Gastroesophageal sphincter (tissue), 4 donors: Measurements from ENCODE around the gene CCNYL1. TPM values are rescaled to one million over a fixed set of nuclear protein-coding genes. Genes with fewer than 3 reads are reported as not detected.
A peak's percentile ranks its signal among the peaks of the same experiment; 100 is the strongest.

Experiments used
- ATAC-seq: fragments of 150-250 bp; one replicate; pipeline ENCODE4 v1.9.1; 2016; ENCODE audit warnings: mild to moderate bottlenecking, moderate library complexity
- H3K27ac ChIP-seq, 4 donors: fragments of 200-600 bp; sonication (generic) in 3 of 4; 1 replicate in 3 of 4; 2 replicates in 1 of 4; pipeline ENCODE4 v1.5.1; 2016 to 2019
- H3K27me3 ChIP-seq: fragments of 200-600 bp; sonication (generic); one replicate; pipeline ENCODE4 v1.5.1; 2019
- H3K36me3 ChIP-seq, 2 donors: fragments of 200-600 bp; sonication (generic); one replicate each; pipeline ENCODE4 v1.5.1; 2019; ENCODE audit warnings: control low read depth in 1 of 2
- H3K4me1 ChIP-seq, 3 donors: fragments of 200-600 bp; sonication (generic); 1 replicate in 2 of 3; 2 replicates in 1 of 3; pipeline ENCODE4 v1.5.1; 2016 to 2019; ENCODE audit warnings: control low read depth in 2 of 3
- H3K4me3 ChIP-seq, 2 donors: fragments of 200-600 bp; sonication (generic); one replicate each; pipeline ENCODE4 v1.5.1; 2019; ENCODE audit warnings: mild to moderate bottlenecking in 1 of 2, moderate library complexity in 1 of 2
- H3K9me3 ChIP-seq, 3 donors: fragments of 200-600 bp; sonication (generic); one replicate each; pipeline ENCODE4 v1.5.1; 2017 to 2019; ENCODE audit warnings: control low read depth in 2 of 3
- CTCF ChIP-seq, 4 experiments: fragments of 200-600 bp in 2 of 4; fragments of 450-650 bp in 2 of 4; sonication (generic) in 1 of 4; IDR thresholded peaks; one replicate each; pipeline ENCODE4 v1.5.1; 2017 to 2019; ENCODE audit warnings: antibody characterized with exemption in 4 of 4, mild to moderate bottlenecking in 2 of 4, moderate library complexity in 2 of 4
- EP300 ChIP-seq: sonication (generic); formaldehyde crosslinking; IDR thresholded peaks from one replicate; pipeline ENCODE4 v1.6.1; 2017; ENCODE audit warnings: antibody characterized with exemption, mild to moderate bottlenecking
- POLR2A ChIP-seq, 2 donors: fragments of 450-650 bp; IDR thresholded peaks; one replicate each; pipeline ENCODE4 v1.6.1; 2017; ENCODE audit warnings: antibody characterized with exemption in 2 of 2, mild to moderate bottlenecking in 2 of 2, moderate library complexity in 1 of 2
- POLR2AphosphoS5 ChIP-seq: sonication (generic); formaldehyde crosslinking; IDR thresholded peaks from one replicate; pipeline ENCODE4 v1.6.1; 2017; ENCODE audit warnings: antibody characterized with exemption
- WGBS, 2 donors: methylation state at CpG; one replicate each; pipeline ENCODE4 v1.1.5; 2018; ENCODE audit warnings: low coverage in 1 of 2; 5-methylcytosine and 5-hydroxymethylcytosine counted together
- small RNA-seq, 4 donors: library from RNA; depleted of rRNA; stranded (forward); fragments of <200 nt; gene quantifications; one replicate each; pipeline ENCODE3, GENCODE V24; 2016
- total RNA-seq, 4 donors: library from RNA; depleted of rRNA; stranded (reverse); fragments of >200 nt; gene quantifications; one replicate each; pipeline ENCODE4 v1.1.0, GENCODE V29; 2016

Gene CCNYL1
- total RNA-seq, 4 donors from 2014 or later = 11.0 to 20.9 (median 11.9) TPM

- Histone ChIP-seq H3K27ac (no peak overlapping the region), H3K4me1 (peaks cover 0 to 11% (median 4%) of the 10 kb centered on the region in 3 donors), H3K4me3 (no peak overlapping the region), H3K36me3 (no peaks in the 10 kb centered on the region), H3K9me3 (no peaks in the 10 kb centered on the region), H3K27me3 (no peaks in the 10 kb centered on the region)
- 39 to 47% methylated on average over 2 to 4 of the region's 6 CpGs for WGBS, 2 donors
- no peak for TF ChIP-seq POLR2A (IDR thresholded peaks at IDR 0.05)
- no peak for ATAC-seq
These were observed 80.3 kb downstream of the CCNYL1 start for GRCh38 chr2:207791579-207792243.

GRCh38 chr2:207792244-207792785 lies 80.9 kb downstream of the CCNYL1 start:
- Histone ChIP-seq H3K27ac (no peak overlapping the region), H3K9me3 (no peaks in the 10 kb centered on the region), H3K4me1 (peaks cover 0 to 17% (median 8%) of the 10 kb centered on the region in 3 donors), H3K36me3 (no peaks in the 10 kb centered on the region), H3K27me3 (no peaks in the 10 kb centered on the region), H3K4me3 (no peak overlapping the region)
- ATAC-seq = peak; percentile 58
- WGBS, 2 donors = 35 to 48% methylated on average over 2 to 5 of the region's 6 CpGs
- TF ChIP-seq EP300 = no peak
- TF ChIP-seq CTCF (IDR thresholded peaks at IDR 0.05) = no peak
- TF ChIP-seq POLR2A (IDR thresholded peaks at IDR 0.05) = no peak
- TF ChIP-seq POLR2AphosphoS5 = no peak

- no peak overlapping the region for H3K27ac ChIP-seq
- no peaks in the 10 kb centered on the region for H3K36me3 ChIP-seq
- no peaks in the 10 kb centered on the region for H3K9me3 ChIP-seq
- TF ChIP-seq CTCF (IDR thresholded peaks at IDR 0.05) (peak in 1 of 4 experiments; percentile 8), POLR2AphosphoS5 (peak; percentile 21), EP300 (no peak), POLR2A (IDR thresholded peaks at IDR 0.05) (no peak)
- 52 to 55% methylated on average over 3 to 4 of the region's 8 CpGs for WGBS, 2 donors
- no peak overlapping the region for H3K4me3 ChIP-seq
- peak; percentile 36 for ATAC-seq
- peaks cover 0 to 18% (median 8%) of the 10 kb centered on the region in 3 donors for H3K4me1 ChIP-seq
- no peaks in the 10 kb centered on the region for H3K27me3 ChIP-seq
These were observed 85.3 kb downstream of the CCNYL1 start for GRCh38 chr2:207796585-207797350.

GRCh38 chr2:207801259-207801658 lies 89.8 kb downstream of the CCNYL1 start:
- TF ChIP-seq POLR2AphosphoS5 (no peak), EP300 (no peak), CTCF (IDR thresholded peaks at IDR 0.05) (no peak)

GRCh38 chr2:207802650-207803049 lies 91.2 kb downstream of the CCNYL1 start:
- Histone ChIP-seq H3K36me3 (no peaks in the 10 kb centered on the region), H3K4me1 (no peaks in the 10 kb centered on the region), H3K27ac (no peak overlapping the region), H3K4me3 (no peak overlapping the region), H3K9me3 (no peaks in the 10 kb centered on the region), H3K27me3 (no peaks in the 10 kb centered on the region)
- 73 to 74% methylated on average over 6 of the region's 6 CpGs for WGBS, 2 donors
- TF ChIP-seq EP300 (no peak), POLR2AphosphoS5 (no peak), CTCF (IDR thresholded peaks at IDR 0.05) (no peak), POLR2A (IDR thresholded peaks at IDR 0.05) (no peak)
- no peak for ATAC-seq

More at GRCh38 chr2:207801259-207801658, 89.8 kb downstream of the CCNYL1 start:
- no peak for ATAC-seq
- Histone ChIP-seq H3K36me3 (no peaks in the 10 kb centered on the region), H3K4me1 (peaks cover 0 to 11% (median 8%) of the 10 kb centered on the region in 3 donors), H3K27ac (no peak overlapping the region), H3K9me3 (no peaks in the 10 kb centered on the region), H3K27me3 (no peaks in the 10 kb centered on the region), H3K4me3 (no peak overlapping the region)
- 37 to 67% methylated on average over 1 to 3 of the region's 3 CpGs for WGBS, 2 donors

Small RNAs within 50 kb of the gene (small RNA-seq; reads per million reads assigned to genes)
- gene RF00019 (0 reads per million in 4 donors), gene RNU6-664P (0 reads per million in 4 donors)

Other genes starting within 250 kb of the CCNYL1 start
- 10 to 100 TPM; 46.0 to 60.2 (median 57.5) TPM for gene CREB1, start 181.7 kb upstream of the CCNYL1 start, total RNA-seq
- 10 to 100 TPM in 2 of 4 donors, 1 to 10 TPM in 2; 7.9 to 24.2 (median 14.3) TPM for gene METTL21A, start 86.2 kb upstream of the CCNYL1 start, total RNA-seq
- 10 to 100 TPM in 3 of 4 donors, 1 to 10 TPM in 1; 8.5 to 25.4 (median 15.5) TPM for gene FZD5, start 58.3 kb downstream of the CCNYL1 start, total RNA-seq